Sciatic nerve (tissue), 2 donors: ENCODE results near the gene SPEG. TPM values are rescaled to one million over a fixed set of nuclear protein-coding genes. Genes with fewer than 3 reads are reported as not detected.

Source experiments
- ATAC-seq: fragments of 200-7000 bp; cut with Tn5 transposase; one replicate; pipeline ENCODE4 v1.9.1; 2020; ENCODE audit warnings: mild to moderate bottlenecking, moderate library complexity
- DNase-seq: peaks from one replicate; pipeline ENCODE4 v3.0.0-alpha.2; 2020; ENCODE audit warnings: low spot score
- intact Hi-C: fragments of 100-400 bp; cut with DNase I; formaldehyde crosslinking; loops from one replicate; pipeline ENCODE4 v1.14.2; 2022
- total RNA-seq: library from RNA; stranded (reverse); fragmentation: NEBNext Ultra II Directional; extraction: Animal tissue kit (Norgen Biotek cat#: 25700); gene quantifications from one replicate; pipeline ENCODE4 v1.2.1, GENCODE V29; 2021
- donor health status: DM: no; HTN: no; CAD: no.
- donor health status: DM: no; HTN: no; CAD: no.

The SPEG gene
- total RNA-seq, 1 donor from 2014 or later = 7.2 TPM

DNA sequence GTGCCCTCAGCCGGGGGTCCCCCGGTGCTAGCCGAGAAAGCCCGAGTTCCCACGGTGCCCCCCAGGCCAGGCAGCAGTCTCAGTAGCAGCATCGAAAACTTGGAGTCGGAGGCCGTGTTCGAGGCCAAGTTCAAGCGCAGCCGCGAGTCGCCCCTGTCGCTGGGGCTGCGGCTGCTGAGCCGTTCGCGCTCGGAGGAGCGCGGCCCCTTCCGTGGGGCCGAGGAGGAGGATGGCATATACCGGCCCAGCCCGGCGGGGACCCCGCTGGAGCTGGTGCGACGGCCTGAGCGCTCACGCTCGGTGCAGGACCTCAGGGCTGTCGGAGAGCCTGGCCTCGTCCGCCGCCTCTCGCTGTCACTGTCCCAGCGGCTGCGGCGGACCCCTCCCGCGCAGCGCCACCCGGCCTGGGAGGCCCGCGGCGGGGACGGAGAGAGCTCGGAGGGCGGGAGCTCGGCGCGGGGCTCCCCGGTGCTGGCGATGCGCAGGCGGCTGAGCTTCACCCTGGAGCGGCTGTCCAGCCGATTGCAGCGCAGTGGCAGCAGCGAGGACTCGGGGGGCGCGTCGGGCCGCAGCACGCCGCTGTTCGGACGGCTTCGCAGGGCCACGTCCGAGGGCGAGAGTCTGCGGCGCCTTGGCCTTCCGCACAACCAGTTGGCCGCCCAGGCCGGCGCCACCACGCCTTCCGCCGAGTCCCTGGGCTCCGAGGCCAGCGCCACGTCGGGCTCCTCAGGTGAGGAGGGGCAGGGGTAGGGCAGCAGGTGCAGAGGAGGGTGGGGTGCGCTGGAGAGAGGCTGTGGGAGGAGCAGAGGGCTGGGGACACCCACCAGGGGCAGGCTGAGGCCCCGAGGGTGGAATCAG lies 49.9 kb downstream of the SPEG start:
- intact Hi-C loops = no loop called here
- no peak for DNase-seq
- ATAC-seq = no peak

DNA sequence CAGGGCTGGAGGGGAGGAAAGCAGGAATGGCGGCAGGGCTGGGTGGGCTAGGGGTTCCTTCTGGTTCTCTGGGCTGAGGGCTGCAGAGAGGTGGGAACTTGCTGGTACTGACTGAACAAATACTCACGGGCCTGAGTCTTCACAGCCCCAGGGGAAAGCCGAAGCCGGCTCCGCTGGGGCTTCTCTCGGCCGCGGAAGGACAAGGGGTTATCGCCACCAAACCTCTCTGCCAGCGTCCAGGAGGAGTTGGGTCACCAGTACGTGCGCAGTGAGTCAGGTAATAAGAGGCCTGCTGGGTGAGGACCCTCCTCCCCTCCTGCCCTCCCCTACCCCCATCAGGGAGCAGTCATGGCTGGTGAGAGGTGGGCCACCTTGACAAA lies 50.5 kb downstream of the SPEG start:
- DNase-seq (no peak), ATAC-seq (no peak)
- intact Hi-C loops = no loop called here

DNA sequence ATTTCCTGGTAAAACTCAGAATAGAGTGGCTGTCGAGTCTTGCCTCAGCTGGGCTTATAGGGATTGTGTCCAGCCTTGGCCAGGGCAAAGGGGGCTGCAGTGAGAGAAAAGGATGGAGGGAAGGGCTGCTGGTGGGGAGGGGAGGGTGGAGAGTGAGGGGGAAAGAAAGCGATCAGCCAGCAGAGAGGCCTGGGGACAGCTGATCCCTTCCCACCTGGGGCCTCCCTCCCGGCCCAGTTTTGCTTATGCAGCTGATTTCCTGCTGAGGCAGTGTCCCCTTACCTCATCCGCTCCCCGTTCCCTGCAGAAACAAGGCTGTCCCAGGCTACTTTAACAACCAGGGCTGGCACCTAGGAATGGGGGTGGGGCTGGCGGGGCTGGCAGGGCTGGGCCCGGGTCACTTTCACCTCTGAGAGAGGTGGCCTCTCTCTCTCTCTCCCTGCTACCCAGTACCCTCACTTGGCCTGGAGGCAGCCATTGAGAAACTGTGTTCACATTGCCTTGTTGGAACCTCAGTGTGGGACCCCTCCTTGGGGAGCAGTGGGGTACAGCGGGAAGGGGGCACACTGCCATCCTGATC lies 51.8 kb downstream of the SPEG start:
- ATAC-seq (no peak), DNase-seq (no peak)
- intact Hi-C loops = no loop called here

DNA sequence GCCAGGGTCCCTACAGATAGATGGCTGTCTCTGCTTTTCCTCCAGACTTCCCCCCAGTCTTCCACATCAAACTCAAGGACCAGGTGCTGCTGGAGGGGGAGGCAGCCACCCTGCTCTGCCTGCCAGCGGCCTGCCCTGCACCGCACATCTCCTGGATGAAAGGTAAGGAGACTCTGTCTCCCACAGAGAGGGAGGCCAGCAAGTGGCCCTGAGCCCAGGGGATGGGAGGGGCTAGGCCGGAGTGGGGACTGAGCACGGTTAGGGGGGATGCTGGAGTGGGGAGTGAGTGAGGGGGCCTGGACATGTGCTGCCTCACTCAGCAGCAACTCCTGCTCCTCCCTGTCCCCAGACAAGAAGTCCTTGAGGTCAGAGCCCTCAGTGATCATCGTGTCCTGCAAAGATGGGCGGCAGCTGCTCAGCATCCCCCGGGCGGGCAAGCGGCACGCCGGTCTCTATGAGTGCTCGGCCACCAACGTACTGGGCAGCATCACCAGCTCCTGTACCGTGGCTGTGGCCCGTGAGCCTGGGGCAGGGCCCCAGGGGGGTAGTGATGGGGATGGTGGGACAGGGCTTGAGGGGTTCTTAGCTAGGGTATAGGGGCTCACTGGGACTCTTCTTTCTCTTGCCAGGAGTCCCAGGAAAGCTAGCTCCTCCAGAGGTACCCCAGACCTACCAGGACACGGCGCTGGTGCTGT lies 53.7 kb downstream of the SPEG start:
- intact Hi-C loops = no loop called here
- ATAC-seq = no peak
- no peak for DNase-seq

DNA sequence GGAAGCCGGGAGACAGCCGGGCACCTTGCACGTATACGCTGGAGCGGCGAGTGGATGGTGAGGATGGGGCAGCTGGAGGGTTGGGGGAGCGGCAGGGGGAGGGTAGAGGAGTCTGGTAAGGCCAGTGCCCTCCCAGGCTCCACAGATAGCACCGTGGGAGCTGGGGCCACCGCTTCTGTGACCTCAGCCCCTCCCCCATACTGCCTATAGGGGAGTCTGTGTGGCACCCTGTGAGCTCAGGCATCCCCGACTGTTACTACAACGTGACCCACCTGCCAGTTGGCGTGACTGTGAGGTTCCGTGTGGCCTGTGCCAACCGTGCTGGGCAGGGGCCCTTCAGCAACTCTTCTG lies 54.2 kb downstream of the SPEG start:
- DNase-seq (no peak), ATAC-seq (no peak)
- intact Hi-C loops = no loop called here

DNA sequence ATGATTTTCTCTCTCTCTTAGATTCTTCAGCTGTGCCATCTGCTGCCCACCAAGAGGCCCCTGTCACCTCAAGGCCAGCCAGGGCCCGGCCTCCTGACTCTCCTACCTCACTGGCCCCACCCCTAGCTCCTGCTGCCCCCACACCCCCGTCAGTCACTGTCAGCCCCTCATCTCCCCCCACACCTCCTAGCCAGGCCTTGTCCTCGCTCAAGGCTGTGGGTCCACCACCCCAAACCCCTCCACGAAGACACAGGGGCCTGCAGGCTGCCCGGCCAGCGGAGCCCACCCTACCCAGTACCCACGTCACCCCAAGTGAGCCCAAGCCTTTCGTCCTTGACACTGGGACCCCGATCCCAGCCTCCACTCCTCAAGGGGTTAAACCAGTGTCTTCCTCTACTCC lies 54.7 kb downstream of the SPEG start:
- DNase-seq (no peak), ATAC-seq (no peak)
- intact Hi-C loops = no loop called here

DNA sequence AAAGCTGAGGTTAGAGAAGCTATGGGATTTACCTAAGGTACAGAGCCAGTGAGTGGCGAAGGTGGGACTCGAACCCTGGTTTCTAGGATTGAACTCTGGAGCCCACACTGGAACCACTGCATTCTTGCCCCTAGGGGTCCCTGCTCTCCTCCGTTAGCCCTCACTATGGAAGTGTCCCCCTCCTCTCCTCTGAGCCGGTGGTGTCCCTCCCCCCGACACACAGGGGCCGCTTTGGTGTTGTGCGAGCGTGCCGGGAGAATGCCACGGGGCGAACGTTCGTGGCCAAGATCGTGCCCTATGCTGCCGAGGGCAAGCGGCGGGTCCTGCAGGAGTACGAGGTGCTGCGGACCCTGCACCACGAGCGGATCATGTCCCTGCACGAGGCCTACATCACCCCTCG lies 55.5 kb downstream of the SPEG start:
- ATAC-seq = no peak

DNA sequence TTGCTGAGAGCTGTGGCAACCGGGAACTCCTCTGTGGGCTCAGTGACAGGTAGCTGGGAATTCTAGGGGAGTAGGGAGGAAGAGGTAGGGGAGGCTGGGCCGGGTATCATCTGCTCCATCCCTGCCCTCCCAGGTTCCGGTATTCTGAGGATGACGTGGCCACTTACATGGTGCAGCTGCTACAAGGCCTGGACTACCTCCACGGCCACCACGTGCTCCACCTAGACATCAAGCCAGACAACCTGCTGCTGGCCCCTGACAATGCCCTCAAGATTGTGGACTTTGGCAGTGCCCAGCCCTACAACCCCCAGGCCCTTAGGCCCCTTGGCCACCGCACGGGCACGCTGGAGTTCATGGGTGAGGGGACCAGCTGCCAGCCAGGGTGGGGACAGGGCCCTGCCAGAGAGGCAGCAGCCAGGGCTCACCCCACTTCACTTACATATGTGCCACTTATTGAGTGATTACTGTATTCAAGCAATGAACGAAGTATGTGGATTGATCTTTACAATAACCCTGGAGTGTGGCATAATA lies 56.0 kb downstream of the SPEG start:
- intact Hi-C loops = no loop called here
- no peak for ATAC-seq
- no peak for DNase-seq

More for the DNA sequence above, 55.5 kb downstream of the SPEG start:
- DNase-seq = no peak
- intact Hi-C loops = no loop called here

DNA sequence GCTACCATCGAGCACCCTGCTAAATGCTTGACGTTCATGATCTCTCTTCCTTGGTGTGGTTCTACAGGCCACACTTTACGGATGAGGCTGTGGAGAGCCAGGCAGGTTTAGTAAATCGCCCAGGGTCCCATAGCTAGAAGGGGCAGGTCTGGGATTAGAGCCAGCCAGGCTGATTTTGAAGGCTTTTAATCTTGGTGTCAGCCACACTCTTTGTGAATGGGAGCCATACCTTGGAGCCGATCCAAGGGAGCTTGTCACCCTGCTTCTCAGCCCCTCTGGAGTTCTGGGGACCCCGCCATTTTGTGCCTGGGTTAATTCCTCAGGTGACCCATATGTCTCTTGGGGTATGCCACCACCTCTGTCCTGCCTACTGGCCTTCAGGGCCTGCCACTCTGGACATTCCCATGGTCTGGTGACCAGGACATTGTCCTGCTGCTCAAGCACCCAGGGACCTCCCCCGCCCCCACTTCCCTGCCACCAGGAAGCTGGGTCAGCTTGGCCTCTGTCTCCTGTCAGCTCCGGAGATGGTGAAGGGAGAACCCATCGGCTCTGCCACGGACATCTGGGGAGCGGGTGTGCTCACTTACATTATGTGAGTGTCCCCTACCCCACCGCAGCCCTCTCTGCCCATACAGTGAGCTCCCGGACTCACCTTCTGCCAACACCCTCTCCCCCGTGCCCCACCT lies 56.8 kb downstream of the SPEG start:
- ATAC-seq = no peak
- intact Hi-C loops = no loop called here
- no peak for DNase-seq

DNA sequence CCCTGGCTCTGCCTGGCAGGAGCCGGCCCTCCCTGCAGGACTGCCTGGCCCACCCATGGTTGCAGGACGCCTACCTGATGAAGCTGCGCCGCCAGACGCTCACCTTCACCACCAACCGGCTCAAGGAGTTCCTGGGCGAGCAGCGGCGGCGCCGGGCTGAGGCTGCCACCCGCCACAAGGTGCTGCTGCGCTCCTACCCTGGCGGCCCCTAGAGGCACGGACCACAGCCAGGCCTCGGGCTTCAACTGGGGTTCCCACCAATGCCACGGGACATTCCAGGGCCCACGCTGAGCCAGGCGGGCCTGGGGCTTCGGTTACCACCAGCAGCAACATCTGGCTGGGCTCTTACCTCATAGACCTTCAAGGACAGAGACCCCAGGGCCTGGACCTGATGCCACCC lies 57.9 kb downstream of the SPEG start:
- ATAC-seq (no peak), DNase-seq (no peak)
- intact Hi-C loops = no loop called here

DNA sequence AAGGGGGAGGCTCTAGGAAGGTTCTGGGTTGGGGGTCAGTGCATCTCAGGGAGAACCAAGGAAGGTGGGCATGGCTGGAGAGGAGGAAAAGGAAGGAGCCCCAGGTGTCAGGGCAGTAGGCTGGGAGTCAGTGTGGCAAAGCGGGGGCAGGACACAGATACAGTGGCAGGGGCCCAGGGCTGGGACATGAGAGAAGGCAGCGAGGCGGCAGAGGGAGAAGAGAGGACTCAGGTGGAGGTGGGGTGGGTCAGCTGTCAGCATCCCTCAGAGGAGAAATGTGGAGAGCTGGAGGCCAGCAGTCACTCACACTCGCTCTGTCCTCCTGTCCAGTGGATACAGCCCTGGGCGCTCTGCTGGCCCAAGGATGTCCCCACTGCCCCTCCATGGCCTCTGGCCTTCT lies 58.4 kb downstream of the SPEG start:
- ATAC-seq (no peak), DNase-seq (no peak)
- intact Hi-C loops = no loop called here

DNA sequence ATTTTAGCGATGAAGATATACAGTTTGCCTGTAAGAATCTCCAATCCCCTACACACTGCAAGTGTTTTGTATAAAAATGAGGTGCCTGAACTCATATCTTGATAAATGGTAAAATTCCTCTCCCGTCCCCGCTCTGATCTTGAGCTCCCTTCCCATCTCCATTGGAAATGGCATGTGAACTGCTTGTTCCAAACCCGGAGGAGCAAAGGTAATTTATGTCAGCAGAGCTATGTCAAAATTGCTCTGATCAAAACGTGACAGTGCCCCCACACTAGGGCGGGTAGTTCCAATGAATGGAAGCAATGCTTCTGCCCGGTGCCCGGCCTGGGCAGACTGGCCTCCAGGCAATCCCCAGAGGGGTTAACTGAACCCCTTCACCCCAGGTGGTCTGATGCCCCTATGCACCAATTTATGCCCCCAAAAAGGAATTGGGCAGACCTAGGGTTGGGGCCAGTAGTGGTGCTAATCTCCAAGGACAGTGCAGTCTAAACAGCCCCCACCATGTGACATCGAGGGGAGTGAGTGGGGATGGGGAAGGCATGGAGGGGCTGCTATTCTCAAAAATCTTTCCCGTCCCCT lies 60.4 kb downstream of the SPEG start:
- intact Hi-C loops = no loop called here
- ATAC-seq (no peak), DNase-seq (no peak)

DNA sequence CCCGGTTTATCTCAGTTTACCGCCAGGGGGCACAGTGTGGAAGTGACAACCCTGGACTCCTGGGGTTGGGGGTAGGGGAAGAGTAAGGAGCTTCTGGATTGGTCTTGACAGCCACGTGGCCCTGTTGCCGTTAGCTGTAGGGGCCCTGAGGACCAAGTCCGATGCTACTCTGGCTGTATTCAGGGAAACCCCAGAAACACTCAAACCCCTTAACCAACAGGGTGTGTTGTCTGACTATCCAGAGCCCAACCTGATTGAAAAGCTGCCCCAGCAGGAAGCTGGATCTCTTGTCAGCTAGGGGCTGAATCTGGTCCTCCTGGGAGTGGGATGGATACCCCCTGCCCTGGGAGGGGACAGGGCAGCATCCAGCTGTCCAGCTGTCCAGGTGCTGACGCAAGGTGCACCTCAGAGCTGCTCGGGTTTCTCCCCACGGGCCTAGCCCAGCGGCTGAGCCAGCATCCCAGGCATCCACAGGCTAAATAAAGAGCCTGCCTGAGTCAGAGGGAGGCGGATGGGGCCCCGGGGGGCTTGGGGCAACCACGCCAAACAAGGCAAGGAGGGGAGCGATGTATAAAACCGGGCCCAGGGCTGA lies 61.0 kb downstream of the SPEG start:
- intact Hi-C loops = no loop called here
- DNase-seq (peak; percentile 76), ATAC-seq (no peak)

DNA sequence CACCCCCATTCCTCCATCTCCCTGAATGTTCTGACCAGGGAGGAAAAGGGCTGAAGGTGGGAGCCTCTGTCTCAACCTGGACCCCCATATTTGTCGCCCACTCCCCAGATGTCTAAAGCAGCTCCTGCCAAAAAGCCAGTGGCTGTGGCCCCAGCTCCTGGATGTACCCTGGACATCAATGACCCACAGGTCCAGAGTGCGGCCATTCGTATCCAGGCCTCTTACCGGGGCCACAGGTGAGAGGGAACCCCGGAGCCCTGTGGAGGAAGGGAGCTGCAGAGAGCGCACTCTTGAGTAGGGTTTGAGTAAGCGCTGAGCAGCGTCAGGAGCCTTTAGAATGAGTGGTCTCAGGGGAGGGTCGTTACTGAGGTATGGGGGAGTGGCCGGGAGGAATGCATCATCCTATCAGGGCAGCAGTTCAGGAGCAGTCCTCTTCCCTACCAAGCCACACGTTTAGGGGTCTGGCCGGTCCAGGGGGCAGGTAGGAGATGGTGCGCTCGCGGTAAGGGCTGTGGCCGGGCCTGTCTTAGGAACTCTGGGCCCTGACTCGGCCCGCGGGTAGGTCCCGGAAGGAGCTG lies 61.7 kb downstream of the SPEG start:
- no peak for ATAC-seq
- intact Hi-C loops = no loop called here
- no peak for DNase-seq

DNA sequence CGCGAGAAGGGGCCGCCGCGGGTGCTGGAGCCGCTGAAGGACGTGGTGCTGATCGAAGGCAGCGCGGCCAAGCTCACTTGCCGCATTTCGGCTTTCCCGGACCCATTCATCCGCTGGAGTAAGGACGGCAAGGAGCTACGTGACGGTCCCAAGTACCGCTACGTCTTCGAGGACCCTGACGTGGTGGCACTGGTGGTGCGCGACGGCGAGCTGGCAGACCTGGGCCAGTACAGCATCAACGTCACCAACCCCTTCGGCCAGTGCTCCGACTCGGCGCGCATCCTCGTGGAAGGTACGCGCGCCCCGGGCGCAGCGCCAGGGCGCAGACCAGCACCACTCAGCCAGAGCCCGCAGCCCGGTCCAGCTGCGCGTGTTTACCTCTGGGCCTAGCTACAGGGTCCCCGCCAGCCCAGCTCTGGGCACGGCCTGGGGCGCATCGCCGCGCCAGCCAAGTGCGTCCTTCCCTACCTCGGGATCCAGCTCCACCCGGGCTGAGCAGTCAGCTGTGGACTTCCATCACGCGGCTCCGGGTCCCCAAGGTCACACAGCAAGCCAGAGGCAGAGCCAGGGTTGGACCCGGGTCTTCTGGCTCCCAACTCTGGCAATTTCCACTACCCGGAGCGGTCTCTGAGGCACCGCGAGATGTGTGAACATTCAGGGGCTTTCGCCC lies 62.3 kb downstream of the SPEG start:
- DNase-seq = no peak
- ATAC-seq = peak; percentile 0
- intact Hi-C loops = no loop called here

DNA sequence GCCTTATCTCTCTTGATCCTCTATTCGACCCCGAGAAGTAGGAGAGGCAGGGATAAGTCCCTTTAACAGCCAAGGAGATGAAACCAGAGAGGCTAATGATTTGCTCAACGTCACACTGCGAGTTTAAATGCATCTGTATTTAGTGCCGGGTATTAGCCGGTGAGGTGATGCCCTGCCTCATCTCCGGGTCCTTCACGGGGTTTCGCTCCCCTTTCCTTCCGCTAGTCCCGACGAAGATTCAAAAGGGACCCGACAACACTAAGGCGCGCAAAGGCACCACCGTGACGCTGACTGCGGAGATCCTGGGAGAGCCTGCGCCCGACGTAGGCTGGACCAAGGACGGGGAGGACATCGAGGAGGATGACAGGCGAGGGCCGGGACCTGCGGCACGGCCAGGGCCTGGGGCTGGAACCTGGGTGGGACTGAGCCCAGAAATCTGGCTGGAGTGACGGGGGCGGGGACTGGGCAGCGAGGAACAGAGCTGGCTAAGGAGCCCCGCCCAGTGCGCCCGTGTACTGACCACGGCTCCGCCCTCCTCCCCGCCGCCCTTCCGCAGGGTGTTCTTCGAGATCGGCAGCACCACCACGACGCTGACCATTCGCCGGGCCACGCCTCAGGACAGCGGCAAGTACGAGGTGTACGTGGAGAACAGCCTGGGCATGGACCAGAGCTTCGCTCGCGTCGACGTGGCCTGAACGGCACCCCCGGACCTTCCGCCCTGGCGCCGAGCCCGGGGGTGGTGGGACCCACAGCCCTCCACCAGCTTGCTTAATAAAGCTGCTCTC lies 63.0 kb downstream of the SPEG start:
- intact Hi-C loops = no loop called here
- DNase-seq = peak; percentile 91
- peak; percentile 91 for ATAC-seq

DNA sequence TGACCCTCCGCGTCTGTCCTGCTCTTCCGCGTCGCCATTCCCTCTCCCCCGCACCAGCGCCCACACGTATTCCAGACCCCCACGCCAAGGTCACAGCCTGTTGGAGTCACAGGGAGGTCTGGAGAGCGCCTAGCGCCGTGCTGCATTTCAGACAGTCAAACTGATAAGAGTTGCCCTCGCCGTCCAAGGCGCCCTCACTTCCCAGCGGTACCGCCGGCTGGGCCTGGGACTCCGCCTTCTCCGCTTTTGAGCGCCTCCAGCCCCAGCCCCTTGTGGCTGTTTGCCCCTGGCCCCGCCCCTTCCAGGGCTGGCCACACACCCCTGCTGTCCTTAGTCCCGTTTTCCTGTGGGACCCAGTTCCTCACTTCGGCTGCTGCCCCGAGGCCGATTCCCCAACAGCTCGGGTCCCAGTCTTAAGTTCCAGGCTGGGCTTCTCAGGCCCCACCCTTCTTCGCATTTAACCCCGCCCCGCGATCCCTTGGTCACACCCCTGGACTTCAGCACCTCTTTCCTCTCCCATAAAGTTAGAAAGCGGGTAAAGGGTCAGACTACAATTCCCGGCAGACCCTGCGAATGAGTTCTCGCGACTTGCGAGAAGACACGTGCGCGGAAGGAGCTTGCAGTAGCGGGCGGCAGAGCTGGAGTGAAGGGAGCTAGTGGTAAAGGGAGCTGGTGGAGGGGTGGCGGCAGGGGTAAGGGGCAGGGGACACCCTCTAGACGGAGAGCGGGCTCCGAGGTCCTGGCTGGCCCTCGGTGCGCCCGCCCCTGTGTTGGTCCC lies 63.8 kb downstream of the SPEG start, which contains the start of gene GMPPA:
Gene GMPPA, plus strand, starts transcription at position 612 of the 778 bp plus-strand sequence. CDS start 1,085 bp downstream, outside the sequence.
- ATAC-seq (peak; percentile 95), DNase-seq (peak; percentile 98)
- intact Hi-C loops = no loop called here
